Measurements from ENCODE around the gene ANG. TPM values are rescaled to one million over a fixed set of nuclear protein-coding genes. Genes with fewer than 3 reads are reported as not detected.
A peak's percentile ranks its signal among the peaks of the same experiment; 100 is the strongest.

Gene ANG
- total and polyA plus RNA-seq, 2 of the 8 experiments (the other 6 are each of a cell fraction or from before 2014, with no cell fraction given), result 2.2 to 4.6 TPM

GRCh38 chr14:20657216-20658211 is 31.1 kb upstream of the ANG start (continued):
- TF ChIP-seq RAD21 (IDR thresholded peaks at IDR 0.05 in 1 of 2, conservative IDR thresholded peaks at IDR 0.05 in 1 of 2; ENCODE audit: low read depth in 2 of 2, low read length in 2 of 2), result peak; percentile 54 to 57
- TF ChIP-seq CTCF (IDR thresholded peaks at IDR 0.05; ENCODE audit: control extremely low read depth in 1 of 3, insufficient read depth in 1 of 3, low read depth in 1 of 3, low read length in 3 of 3), result peak; percentile 78 to 95 (median 95)
- TF ChIP-seq SP2 (IDR thresholded peaks at IDR 0.05; ENCODE audit: low read length), result no peak
- no peak for TF ChIP-seq FOSL1 (IDR thresholded peaks at IDR 0.05; ENCODE audit: insufficient read depth, low read depth, low read length)
- no peak for TF ChIP-seq JUN (IDR thresholded peaks at IDR 0.05; ENCODE audit: low read depth, low read length)
- TF ChIP-seq CHD2 (IDR thresholded peaks at IDR 0.05; ENCODE audit: low read length), result no peak
- 0 out of 2 replicates have a peak, but pooled peaks have one; percentile 28 for TF ChIP-seq ATF3 (IDR thresholded peaks at IDR 0.05; ENCODE audit: insufficient read depth, low read depth, low read length)
- peak; percentile 42; the same call in 1 of the 2 replicates for TF ChIP-seq BACH1 (IDR thresholded peaks at IDR 0.05; ENCODE audit: low read length)
- no peak for TF ChIP-seq CHD1 (IDR thresholded peaks at IDR 0.05; ENCODE audit: low read depth, low read length)
- TF ChIP-seq KDM4A (IDR thresholded peaks at IDR 0.05; ENCODE audit: low read depth, low read length, severe bottlenecking), result peak; percentile 40
- TF ChIP-seq TEAD4 (IDR thresholded peaks at IDR 0.05; ENCODE audit: low read depth, low read length), result peak; percentile 92
- no peak for TF ChIP-seq BRCA1 (IDR thresholded peaks at IDR 0.05; ENCODE audit: low read depth, low read length)
- no peak for TF ChIP-seq CBX5 (IDR thresholded peaks at IDR 0.05; ENCODE audit: low read depth, low read length)
- TF ChIP-seq RBBP5 (IDR thresholded peaks at IDR 0.05; ENCODE audit: borderline replicate concordance, low read depth, low read length), result peak; percentile 67; the same call in 1 of the 2 replicates
- TF ChIP-seq MAFK (IDR thresholded peaks at IDR 0.05; ENCODE audit: low read depth, low read length), result peak; percentile 17; the same call in 1 of the 2 replicates
- no peak for TF ChIP-seq ATF2 (IDR thresholded peaks at IDR 0.05; ENCODE audit: low read length)
- no peak for TF ChIP-seq POLR2AphosphoS5 (IDR thresholded peaks at IDR 0.05; ENCODE audit: low read depth, low read length)
